Body of pancreas (tissue), 4 donors: ENCODE data around the gene KIF25.

Source experiments
- CTCF ChIP-seq, 7 experiments: fragments of 450-650 bp in 4 of 7; fragments of 200-600 bp in 3 of 7; sonication (generic) in 3 of 7; IDR thresholded peaks; one replicate each; pipeline ENCODE4 v1.5.1; 2016 to 2019; ENCODE audit warnings: antibody characterized with exemption in 7 of 7
- POLR2A ChIP-seq, 3 donors: fragments of 450-650 bp; IDR thresholded peaks; one replicate each; pipeline ENCODE4 v1.6.1; 2016; ENCODE audit warnings: antibody characterized with exemption in 3 of 3, mild to moderate bottlenecking in 2 of 3

- TF ChIP-seq CTCF (IDR thresholded peaks at IDR 0.05): no peak
- no peak for TF ChIP-seq POLR2A (IDR thresholded peaks at IDR 0.05)
Observed at GRCh38 chr6:167993169-167993568, 4.3 kb upstream of the KIF25 start.
